NCI-H2081 treated with DMSO at 0.1 percent for 48 hours (cell line): ENCODE data around the gene ERG.

Experiments used
- DNase-seq: peaks from one replicate; lab custom pipeline; 2025; lab: John Stamatoyannopoulos, UW

The ERG gene

DNA sequence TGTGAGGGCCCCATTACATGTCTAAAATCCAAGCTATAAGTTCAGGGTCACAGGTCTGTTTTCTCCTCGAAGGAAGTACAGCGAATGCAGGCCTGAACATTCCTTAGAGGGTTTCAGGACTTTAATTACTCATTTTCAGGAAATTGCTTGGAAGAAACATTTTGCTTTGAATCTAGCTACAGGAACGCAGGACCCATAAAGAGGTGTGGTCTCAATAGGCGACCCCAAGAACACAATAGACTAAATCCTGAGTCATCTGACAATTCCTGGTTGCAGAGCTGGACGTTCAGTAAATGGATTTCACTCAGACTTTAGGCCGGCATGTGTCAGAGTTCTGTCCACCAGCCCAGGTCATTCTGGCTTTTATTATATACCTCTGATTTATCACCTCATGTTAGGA is 1.0 kb upstream of the ERG start:
- no peak for DNase-seq

DNA sequence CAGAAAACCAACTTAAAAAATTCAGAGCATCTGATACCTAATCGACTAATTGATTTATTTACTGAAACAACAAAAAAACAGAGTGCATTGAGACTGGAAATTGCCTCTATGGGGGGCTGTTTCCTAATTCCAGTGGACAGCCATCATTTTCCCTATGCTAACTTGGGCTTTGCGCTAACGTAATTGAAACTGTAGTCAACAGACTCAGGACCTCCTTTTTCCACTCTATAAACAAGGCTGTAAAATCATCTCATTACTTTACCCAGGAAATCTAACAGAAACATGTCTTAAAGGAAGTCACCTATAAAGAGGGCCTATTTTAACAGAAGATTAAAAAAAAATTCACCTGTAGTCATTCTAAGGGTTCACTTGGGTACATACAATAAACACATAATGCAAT is 2.1 kb downstream of the ERG start:
- no peak for DNase-seq

DNA sequence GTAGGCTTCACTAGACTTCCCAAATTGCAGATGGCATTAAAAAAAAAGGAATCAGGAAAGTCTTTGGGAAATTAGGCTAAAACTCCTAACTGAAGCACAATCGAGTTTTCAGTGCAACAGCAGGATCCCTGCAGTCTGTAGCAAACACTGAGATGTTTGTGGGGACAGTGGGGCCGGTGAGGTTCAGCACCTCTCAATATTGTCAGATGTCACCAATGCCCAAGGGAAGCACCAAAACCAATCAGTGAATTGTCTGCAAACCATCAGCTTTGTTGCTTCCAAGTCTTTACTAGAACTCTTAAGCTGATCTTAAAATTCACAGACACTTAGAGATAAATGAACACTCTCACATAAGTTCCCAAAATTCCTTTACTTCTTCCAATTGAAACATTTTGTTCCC is 2.6 kb downstream of the ERG start:
- no peak for DNase-seq

DNA sequence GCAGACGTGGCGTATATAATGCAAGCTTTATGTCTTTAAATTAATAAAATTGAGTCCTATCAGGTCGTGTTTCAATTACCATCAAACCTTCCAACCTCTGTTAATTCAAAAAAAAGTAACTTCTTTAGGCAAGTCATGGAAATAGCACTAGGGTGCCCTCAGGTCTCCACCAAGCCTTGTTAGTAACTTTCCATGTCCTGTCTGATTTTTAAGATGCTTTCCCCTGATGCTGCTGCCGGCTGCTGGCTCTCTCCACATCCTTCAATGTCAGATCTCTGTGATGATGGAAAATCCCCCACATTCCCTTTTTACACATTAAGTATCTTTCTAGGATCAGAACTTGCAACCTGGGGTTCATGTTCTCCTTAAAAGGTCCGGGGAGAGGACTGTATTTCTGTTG is 3.0 kb downstream of the ERG start:
- DNase-seq, result no peak

DNA sequence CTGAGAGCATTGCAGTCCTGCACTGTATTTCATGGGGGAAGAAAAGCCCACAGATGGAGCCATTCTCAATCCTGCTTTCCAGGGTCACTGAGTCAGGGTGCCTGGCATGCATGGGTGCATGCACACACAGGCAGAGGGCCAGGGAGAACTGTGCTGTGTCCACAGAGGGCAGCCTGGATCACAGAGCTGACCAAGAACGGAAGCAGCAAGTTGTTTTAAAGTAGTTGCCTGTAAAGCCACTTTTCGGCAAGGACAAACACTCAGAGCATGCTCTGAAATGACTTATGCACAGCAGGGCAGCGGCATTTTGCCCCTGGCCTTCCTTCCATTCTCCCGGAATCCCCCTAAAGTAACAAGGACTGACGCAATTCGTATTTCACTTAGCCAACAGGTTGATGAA is 3.6 kb downstream of the ERG start:
- DNase-seq, result no peak

DNA sequence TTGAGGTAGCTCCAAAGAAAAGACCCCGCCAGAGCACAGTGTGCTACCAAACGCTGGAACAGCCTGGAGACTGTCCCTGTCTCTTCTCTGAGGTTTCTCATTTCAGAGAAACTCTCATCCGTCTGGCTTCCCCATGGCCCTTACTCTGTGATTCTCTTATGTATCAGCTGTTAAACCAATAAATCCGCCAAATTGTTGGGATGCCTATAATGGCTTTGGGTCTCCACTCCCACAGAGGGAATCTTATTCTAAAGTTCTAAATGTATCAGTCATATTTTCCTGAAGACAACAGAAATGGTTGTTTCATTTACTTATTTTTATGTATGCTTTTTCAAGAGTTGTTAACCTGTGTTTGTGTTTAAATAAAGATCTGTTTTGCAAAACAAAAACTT is 4.0 kb downstream of the ERG start:
- no peak for DNase-seq

DNA sequence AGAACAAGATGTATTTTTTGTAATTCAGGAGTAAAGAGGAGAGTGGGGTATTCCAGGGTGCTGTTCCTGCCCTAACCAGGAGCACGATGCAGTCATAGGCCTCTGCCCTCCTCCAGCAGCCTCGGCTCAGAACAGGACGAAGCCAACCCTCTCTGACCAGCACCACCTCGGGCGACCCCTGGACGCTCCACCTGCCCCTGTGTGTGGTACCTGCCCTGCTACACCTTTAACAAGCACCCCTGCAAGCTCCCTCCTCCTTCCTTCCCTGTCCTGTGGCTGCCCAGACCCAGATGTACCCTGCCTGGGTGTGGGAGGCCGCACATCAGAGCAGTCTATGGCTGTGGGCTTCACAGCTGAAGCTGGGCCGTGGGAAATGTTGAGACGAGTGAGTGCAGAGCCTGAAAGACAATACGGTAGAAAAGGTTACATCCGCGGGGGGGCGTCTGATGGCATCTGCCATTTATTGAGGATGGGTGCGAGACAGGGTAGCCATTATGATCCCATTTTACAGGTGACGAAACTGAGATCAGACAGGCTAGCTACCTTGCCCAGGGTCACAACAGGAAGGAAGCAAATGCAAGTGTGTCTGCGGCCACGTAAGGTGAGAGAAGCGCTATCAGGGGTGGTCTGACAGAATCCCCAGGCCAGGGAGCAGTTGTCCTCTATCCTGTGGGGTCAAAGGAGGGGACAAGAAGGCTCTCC is 4.6 kb downstream of the ERG start:
- no peak for DNase-seq

DNA sequence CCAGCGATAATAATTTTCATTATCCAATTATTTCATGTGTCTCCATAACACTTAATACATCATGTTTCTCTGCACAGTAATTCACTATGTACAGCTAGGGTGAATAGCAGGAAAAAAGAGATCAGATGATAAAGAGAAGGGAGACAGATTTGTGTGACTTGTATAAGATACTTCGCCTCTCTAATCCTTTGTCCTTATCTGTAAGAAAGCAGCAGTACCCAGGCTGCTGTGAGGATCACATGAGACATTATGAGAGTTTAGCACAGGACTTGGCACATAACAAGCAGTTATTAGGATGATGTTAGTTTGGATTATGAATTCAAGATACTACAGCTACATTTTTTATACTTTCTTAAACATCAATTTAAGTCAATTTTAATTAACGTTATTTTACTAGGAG is 6.3 kb downstream of the ERG start:
- DNase-seq, result no peak

DNA sequence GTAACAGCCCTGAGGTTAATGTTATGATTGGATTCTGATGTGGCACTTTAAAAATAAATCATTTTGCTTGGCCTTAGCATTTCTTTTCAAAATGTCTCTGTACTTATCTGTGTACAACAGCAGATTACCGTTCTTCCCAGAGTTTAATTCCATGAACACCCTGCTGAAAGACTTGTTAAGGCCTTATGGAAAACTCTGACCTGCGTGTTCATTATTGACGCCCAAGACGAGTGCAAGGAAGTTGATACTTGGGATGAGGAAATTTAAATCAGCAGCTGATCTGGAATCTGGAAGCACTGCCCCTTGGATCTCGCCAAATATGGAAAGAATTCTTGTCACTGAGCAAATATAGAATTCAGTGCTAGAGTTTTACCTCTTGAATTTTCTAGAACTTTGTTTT is 6.7 kb downstream of the ERG start:
- no peak for DNase-seq

DNA sequence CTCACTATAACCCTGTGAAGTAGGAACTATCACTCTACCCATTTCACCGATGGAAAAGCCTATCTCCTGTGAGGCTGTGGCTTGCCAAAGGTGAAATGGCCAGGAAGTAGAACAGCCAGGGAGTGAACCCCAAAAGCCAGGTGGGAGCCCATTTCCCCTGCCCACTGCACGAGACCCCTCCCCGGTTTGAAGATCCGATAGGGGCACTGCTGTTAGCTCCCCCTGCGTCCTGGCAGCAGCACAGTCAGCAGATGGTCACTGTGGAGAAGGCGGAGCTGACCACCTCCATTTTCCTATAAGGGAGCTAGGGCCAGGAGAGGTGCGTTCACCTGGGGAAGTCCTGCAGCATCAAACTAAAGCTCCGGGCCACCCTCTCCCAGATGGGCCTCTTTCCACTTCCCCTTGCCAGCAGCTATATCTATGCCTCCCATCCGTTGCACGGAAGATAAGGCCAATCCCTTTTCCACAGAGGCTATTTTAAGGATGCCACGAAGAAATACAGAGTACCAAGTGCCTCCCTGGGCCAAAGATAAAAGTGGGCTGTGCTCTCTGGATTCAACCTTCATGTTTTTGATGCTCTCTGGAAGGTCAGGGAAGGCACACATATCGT is 7.8 kb downstream of the ERG start:
- no peak for DNase-seq

DNA sequence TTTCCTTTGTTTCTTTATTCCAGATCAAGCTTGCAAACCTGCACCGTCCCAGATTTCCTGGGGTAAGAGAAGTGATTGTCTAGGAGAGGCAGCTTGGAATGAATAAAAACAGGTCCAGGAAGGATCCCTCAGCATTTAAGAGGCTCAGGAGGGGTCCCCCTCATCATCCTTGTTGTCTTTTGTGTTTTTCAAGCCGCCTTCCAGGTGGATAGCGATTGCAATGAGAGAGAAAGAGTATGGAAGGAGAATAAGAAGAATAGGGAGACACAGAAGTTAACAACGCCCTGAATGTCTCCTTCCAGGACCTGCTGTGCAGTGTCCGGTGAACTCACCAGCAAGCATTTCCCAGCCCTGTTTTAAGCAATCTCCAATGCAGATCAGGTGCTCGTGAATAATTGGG is 8.5 kb downstream of the ERG start:
- no peak for DNase-seq

DNA sequence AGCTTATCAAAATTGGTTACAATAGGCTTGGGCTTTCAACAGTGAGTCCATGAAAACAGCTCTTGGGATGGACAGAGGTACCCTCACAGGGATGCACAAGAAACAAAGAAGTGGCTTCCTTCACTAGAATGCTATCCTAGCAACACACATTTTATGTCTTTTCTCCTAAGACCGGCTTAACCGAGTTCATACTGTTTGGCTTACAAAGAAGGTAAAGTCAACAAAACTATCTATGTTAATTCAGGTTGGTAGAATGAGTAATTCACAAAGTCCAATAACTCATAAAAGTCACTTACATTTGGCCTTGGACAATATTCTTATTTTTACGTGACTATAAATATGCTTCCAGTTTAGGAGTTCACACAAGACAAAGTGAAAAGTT is 9.0 kb downstream of the ERG start:
- no peak for DNase-seq

DNA sequence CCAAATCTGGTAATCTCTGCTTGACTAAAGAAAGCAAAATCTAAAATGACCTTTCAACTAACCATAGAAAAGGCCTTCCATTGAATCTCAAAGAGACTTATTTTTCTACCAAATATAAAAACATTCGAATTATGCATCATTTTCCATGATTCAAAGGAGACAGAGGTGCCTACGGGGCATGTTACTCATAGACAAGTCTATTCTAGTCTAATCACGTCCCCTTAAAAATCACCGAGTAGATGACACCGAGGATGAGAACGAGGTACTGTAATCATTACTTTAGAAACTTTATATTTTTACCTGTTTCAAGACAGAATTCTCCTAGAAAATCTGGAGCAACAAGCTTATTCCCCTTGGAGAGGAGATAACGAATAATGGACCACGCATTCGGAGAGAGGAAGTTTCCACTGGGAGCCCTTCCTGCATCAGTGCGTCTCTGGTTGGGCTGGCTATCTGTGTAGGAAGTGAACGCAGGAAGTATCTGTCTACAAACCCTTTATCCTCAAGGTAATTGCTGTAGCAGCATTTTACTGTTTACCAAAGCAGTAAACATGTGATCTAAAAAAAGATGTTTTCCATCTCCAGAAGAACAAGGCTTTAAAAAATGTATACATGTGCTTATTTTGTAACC is 9.5 kb downstream of the ERG start:
- DNase-seq, result no peak

DNA sequence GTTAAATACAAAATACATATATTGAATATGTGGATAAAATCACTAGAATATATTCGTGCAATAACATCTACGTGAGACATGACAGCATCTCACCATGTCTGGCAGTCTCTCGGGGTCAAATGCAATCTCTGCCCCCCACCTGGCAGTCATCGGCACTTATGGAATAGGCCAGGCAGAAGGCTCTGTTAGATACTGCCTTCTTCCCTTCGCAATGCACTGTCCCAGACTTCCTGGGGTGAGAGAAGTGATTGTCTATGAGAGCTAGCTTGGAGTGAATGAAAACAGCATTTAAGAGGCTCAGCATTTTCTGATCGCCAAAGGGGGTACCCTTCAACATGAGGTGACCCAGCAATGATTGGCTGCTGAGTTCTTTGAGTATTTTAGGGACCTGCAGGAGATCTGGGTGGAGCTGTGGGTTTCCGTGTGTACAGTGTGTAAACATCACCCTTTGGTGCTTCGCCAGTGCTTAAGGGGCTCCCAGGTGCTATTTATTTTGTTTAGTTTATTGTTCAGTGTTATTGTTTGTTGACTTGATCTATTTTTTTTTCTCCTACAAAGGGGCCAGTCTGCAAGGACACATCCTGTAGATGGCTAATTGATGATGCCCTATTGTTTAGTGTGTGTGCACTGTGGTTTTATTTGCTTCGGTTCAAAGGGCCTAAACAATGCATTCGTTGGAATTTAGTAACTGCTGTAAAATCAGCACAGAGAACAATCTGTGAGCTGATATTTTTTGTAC is 10.2 kb downstream of the ERG start:
- DNase-seq, result peak; percentile 52

DNA sequence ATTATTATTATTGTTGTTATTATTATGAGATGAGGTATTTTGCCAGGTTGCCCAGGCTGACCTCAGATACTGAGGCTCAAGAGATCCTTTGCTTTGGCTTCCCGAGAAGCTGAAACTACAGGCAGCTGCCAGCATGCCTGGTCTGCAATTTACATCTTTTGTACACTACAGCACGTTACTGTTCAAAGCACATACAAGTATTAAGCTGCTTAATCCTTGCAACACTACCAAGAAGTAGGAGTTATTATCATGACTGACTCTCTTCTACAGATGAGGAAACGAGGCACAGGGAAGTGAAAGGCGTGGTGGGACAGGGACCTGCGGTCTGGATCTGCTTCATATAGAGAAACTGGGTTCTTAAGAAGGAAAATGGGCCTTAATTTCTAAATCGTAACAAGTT is 11.6 kb downstream of the ERG start:
- no peak for DNase-seq

DNA sequence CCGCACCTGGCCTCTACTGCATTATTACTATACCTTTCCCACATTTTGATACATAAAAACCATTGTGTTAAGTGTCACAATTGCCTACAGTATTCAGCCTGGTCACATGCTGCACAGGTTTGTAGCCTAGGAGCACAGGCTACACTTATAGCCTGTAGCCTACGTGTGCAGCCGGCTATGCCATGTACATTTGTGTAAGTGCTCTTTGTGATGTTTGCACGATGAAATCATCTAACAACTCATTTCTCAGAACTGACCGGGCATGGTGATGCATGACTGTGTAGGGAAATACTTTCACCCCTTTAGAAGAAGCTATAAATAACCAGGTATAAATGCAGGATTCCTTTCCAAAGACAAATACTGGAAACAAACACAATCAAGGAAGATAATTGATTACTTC is 12.1 kb downstream of the ERG start:
- no peak for DNase-seq

DNA sequence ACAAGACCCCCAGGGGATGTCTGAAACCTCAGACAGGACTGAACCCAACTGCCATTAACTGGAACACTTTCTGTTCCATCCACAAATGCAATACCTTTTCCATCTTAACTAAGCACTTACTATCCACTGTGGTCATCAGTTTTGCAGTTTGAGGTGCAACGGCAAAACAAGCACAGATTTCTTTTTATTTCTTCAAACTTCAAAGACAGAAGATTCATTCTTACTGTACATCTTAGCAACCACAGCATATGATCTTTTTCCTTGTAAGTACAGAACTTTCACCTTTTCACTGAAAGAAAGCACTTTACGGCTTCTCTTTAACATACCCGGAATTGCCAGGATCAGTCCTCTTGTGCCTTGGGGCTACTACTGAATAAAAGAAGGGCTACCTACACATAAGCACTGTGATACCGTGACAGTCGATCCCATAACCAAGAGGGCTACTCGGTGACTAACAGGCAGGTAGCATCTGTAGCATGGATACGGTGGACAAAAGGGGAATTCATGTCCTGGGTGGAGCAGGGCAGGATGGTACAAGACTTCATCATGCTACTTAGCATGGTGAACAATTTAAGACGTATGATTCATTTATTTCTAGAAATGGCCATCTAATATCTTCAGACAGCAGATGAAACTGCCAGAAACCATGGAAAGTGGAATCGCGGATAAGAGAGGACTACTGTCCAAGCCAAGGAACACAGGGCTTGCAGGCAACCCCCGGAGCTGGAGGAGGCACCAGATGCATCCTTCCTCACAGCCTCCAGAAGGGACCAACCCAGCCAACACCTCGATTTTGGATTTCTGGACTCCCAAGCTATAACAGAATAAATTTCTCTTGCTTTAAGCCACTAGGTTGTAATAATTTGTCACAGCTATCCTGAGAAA is 18.4 kb downstream of the ERG start:
- DNase-seq, result no peak

DNA sequence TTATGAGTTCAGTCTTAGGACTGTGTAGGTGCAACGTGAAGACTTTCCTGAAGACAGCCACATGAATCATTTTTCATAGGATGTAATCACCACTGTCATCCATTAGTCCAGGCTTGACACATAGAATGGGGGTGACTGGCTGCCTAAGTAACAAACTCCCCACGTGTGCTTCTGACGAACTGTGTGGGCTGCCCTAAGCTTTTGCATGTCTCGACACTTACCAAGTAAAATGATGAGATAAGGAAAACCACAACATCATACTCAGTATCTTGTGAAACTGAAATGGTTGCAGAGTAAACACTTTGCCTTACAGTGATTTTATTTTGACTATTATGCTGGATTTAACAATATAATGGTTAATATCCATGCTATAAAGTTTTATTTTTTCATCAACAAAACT is 19.5 kb downstream of the ERG start:
- DNase-seq, result no peak

DNA sequence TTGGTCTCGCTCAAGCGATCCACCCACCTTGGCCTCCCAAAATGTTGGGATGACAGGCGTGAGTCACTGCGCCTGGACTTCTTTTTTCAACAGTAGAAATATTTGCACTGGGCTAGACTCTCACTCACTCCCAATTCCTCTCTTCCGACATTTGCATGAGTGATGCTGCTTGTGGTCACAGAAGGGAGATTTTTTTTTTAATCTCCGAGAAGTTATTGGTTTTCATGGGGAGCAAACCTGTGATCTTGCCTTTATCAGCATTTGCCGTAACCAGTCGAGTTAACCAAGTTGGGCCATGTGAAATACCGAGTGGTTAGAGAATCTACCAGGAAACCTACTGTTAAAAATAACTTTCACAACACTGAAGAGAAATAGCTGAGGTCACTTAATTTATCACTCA is 21.1 kb downstream of the ERG start:
- no peak for DNase-seq

DNA sequence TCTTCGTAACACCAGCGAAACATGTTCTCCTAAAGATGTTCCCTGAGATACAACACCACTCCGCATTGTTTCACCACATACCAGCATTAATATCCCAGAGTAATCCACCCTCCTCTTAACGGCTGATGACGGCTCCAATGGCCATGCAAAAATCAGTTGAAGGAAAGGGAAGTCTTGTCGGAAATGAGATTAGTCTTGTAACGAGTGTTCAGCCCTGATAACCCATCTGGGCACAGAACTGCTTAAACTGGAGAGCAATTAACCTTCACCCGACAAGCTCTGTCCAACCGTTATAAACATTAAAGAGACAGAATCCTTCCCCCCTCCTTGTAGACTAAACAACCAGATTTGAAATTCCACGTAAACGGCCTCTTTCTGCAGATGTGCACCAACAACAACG is 21.9 kb downstream of the ERG start:
- no peak for DNase-seq

DNA sequence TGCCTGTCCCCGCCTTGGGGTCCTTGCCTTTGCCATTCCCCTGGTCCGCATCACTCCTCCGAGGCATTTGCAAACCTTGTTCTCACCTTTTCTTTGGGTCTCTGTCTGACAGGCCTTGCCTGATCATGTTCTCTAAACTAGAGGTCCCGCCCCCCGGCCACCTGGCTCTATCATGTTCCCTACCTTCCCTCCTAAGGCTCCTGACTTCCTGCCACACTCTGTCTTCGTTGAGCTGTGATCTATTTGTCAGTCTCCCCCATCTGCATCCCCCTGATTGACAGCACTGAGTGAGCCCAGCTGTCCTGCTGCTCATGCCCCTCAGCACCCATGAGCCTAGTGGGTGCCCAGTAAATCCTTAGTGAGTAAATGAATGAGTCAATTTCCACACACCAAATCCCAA is 22.8 kb downstream of the ERG start:
- no peak for DNase-seq

DNA sequence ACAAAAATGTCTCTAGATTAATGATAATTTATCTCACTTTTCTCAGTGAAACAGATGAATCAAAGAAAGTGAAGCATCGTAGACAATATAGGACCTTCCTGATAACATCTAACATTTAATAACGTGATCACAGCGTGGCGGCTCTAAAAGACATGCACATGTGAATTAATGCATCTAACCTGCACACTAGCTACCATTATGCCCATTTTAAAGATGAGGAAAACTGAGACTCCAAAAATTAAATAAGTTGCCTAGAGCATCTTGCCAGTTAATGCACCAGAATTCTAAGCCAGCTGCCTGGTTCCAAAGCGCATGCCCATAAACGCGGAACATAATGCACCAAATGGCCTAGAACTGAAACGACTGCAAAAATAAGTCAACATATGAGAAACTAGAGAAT is 23.5 kb downstream of the ERG start:
- no peak for DNase-seq
